HL-60 (cell line): ENCODE results near the gene ADSS1.

Experiments
- DNase-seq, 2 experiments: peaks; one replicate each; pipeline ENCODE4 v3.0.0-alpha.2; 2010 to 2020; ENCODE audit warnings: low read depth in 1 of 2, low spot score in 1 of 2
- H3K27ac ChIP-seq: fragments of 250-450 bp; sonication (Bioruptor Pico); replicated peaks from 2 replicates; pipeline ENCODE4 v1.5.1; 2020; ENCODE audit warnings: mild to moderate bottlenecking, moderate library complexity
- H3K27me3 ChIP-seq: fragments of 250-450 bp; sonication (Bioruptor Pico); 2 replicates; pipeline ENCODE4 v1.5.1; 2021; ENCODE audit warnings: mild to moderate bottlenecking, moderate library complexity; ENCODE audit not compliant: insufficient read depth, poor library complexity, severe bottlenecking
- H3K4me3 ChIP-seq: replicated peaks from 2 replicates; pipeline ENCODE4 v1.5.1; 2011; ENCODE audit warnings: mild to moderate bottlenecking, control low read depth, low read length; ENCODE audit not compliant: insufficient read depth
- GABPA ChIP-seq: IDR thresholded peaks from 2 replicates; pipeline ENCODE4 v1.6.1; 2012; ENCODE audit warnings: low read depth
- POLR2AphosphoS5 ChIP-seq: IDR thresholded peaks from 2 replicates; pipeline ENCODE4 v1.6.1; 2012; ENCODE audit warnings: low read depth
- SPI1 ChIP-seq: IDR thresholded peaks from 2 replicates; pipeline ENCODE4 v1.6.1; 2012; ENCODE audit warnings: low read depth, mild to moderate bottlenecking, borderline replicate concordance
- TF ChIP-seq, protein P1 (sequence below): IDR thresholded peaks from one replicate; pipeline ENCODE4 v1.5.1; 2011; ENCODE audit warnings: low read length, control low read depth, inconsistent platforms; ENCODE audit not compliant: insufficient read depth
- TF ChIP-seq, protein P2 (sequence below): IDR thresholded peaks from 2 replicates; pipeline ENCODE4 v1.6.1; 2012; ENCODE audit warnings: low read depth; ENCODE audit not compliant: insufficient replicate concordance

Gene ADSS1

DNA sequence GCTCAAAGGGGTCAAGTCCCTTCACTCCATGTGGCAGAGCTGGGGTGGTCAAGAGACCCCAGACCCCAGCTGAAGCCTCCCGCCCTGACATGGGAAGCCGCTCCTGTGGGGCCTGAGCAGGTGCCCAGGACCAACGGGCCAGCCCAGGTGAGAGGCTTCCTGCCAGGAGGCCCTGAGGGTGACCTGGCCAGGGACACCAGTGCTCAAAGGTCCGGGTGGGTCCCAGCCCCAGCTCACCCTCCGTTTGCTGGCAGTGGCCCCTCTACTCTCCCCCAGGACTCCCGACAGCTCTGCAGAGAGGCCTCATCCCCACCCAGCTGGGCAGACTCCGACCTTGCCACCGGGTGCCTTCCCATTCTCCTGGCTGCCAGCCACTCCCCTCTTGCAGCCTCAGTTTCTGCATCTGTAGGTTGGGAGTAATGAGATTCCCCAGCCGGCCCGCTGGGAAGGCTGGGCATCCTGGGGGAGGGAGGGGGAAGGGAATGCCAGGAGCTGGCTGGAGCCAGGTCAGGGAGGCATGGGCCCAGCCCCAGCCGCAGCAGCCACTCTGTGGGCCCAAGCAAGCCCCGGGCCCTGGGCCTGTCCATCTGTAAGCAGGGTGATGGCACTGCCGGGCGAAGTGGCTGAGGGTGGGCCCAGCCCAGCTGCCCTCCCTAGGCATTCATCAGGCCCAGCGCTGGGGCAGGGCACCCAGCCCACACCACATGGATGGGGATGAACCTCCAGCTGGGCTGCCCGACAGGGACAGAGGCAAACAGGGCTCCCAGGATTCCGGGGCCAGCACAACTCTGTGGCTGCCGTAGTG lies 44.9 kb upstream of the ADSS1 start:
- Histone ChIP-seq H3K4me3 (no peak overlapping the region), H3K27me3 (no peaks in the 10 kb centered on the region), H3K27ac (peak overlapping the region; percentile 93)
- DNase-seq, result no peak
- no peak for TF ChIP-seq POLR2AphosphoS5
- TF ChIP-seq, protein P1, sequence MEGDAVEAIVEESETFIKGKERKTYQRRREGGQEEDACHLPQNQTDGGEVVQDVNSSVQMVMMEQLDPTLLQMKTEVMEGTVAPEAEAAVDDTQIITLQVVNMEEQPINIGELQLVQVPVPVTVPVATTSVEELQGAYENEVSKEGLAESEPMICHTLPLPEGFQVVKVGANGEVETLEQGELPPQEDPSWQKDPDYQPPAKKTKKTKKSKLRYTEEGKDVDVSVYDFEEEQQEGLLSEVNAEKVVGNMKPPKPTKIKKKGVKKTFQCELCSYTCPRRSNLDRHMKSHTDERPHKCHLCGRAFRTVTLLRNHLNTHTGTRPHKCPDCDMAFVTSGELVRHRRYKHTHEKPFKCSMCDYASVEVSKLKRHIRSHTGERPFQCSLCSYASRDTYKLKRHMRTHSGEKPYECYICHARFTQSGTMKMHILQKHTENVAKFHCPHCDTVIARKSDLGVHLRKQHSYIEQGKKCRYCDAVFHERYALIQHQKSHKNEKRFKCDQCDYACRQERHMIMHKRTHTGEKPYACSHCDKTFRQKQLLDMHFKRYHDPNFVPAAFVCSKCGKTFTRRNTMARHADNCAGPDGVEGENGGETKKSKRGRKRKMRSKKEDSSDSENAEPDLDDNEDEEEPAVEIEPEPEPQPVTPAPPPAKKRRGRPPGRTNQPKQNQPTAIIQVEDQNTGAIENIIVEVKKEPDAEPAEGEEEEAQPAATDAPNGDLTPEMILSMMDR, result no peak
- no peak for TF ChIP-seq SPI1
- TF ChIP-seq, protein P2, sequence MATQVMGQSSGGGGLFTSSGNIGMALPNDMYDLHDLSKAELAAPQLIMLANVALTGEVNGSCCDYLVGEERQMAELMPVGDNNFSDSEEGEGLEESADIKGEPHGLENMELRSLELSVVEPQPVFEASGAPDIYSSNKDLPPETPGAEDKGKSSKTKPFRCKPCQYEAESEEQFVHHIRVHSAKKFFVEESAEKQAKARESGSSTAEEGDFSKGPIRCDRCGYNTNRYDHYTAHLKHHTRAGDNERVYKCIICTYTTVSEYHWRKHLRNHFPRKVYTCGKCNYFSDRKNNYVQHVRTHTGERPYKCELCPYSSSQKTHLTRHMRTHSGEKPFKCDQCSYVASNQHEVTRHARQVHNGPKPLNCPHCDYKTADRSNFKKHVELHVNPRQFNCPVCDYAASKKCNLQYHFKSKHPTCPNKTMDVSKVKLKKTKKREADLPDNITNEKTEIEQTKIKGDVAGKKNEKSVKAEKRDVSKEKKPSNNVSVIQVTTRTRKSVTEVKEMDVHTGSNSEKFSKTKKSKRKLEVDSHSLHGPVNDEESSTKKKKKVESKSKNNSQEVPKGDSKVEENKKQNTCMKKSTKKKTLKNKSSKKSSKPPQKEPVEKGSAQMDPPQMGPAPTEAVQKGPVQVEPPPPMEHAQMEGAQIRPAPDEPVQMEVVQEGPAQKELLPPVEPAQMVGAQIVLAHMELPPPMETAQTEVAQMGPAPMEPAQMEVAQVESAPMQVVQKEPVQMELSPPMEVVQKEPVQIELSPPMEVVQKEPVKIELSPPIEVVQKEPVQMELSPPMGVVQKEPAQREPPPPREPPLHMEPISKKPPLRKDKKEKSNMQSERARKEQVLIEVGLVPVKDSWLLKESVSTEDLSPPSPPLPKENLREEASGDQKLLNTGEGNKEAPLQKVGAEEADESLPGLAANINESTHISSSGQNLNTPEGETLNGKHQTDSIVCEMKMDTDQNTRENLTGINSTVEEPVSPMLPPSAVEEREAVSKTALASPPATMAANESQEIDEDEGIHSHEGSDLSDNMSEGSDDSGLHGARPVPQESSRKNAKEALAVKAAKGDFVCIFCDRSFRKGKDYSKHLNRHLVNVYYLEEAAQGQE, result no peak
- TF ChIP-seq GABPA, result no peak

DNA sequence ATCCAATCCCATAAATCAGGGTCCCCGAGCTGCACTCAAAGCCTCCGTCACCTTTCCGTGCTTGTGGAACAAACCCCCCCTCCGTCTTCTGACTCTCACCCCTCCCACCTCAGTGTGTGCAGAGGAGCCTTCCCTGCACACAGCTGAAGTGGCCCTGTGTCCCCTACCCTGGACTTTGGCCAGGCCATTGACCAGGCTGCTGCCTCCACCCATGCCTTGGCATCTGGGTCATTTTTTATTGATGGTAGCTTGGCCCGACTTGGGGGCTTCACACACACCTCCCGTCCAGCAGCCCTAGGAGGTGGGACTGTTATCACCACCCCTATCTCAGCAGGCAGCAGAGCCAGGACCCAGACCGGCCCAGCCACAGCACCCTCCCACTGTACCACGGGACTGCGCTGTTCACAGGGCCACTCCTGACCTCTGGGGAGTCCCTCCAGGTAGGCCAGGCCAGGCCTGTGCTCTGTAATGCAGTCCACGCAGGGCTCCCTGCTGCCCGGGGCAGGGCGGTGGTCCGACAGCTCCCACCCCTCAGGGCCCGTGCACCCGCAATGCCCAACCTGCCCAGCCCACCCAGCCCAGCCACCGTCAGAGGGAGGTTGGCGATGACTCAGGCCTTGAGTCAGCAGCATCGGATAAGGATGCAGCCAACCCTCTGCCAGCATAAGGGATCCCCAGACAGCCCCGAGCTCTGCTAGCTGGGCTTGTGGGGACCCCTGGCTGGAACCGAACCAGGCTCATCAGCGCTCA lies 43.8 kb upstream of the ADSS1 start:
- no peak for DNase-seq
- TF ChIP-seq SPI1, result no peak
- TF ChIP-seq, protein P1, result no peak
- Histone ChIP-seq H3K27ac (peak overlapping the region; percentile 15; the same call in 1 of the 2 replicates), H3K4me3 (no peak overlapping the region), H3K27me3 (no peaks in the 10 kb centered on the region)

DNA sequence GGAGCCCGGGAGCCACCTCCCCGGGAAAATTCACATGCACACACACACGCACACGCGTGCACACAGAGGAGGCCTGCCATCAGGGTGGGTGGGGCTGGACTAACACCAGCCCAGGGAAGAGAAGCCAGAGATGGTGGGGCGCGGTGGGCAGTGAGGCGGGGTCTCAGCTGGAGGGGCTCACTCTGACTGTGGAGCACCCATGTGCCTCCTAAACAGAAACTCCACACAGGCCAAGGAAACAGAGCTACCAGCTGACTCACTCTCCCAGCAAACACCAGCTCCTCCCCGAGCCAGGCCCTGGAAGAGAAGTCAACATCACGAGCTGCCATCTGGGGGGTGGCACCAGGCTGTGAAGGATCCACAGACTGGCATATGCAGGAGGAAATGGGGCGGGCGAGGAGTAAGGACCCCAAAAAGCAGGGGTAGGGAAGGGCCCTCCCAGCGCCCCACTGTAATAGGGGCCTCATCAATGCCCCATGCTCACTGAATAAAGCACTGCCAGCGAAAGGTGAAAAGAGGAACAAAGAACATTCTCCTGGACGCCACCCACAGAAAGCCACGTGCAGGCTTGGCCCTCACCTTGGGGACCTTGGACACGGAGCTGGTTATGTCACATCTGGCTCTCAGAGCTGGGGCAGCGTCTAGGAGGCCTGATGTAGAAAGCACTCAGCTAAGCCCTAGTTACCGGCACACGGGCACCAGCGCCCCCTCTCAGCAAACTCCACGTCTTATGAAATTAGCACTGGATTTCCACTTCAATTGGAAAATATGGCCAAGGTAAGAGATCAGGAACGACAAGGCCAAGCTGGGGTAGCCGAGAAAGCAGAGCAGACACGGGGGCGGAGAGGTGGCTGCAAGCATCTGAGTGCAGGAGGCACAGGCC lies 43.0 kb upstream of the ADSS1 start:
- Histone ChIP-seq H3K27me3 (no peaks in the 10 kb centered on the region), H3K4me3 (no peak overlapping the region), H3K27ac (peak overlapping the region; percentile 15; the same call in 1 of the 2 replicates)
- no peak for TF ChIP-seq GABPA
- no peak for TF ChIP-seq POLR2AphosphoS5
- TF ChIP-seq, protein P1, result no peak
- TF ChIP-seq SPI1, result no peak
- TF ChIP-seq, protein P2, result no peak
- peak in 1 of 2 experiments; percentile 68 for DNase-seq
